NCI-H1436 (cell line): Measurements from ENCODE around the gene HDAC4.
A peak's percentile ranks its signal among the peaks of the same experiment; 100 is the strongest.

ENCODE experiments used
- DNase-seq: peaks from one replicate; lab custom pipeline; 2025; lab: John Stamatoyannopoulos, UW

HDAC4 gene

GRCh38 chr2:239383759-239384156, 17.1 kb downstream of the HDAC4 start:
- DNase-seq = no peak

- no peak for DNase-seq
Observed at GRCh38 chr2:239383036-239383758, 17.6 kb downstream of the HDAC4 start.

- no peak for DNase-seq
Observed at GRCh38 chr2:239382384-239382880, 18.4 kb downstream of the HDAC4 start.

GRCh38 chr2:239381709-239382134, 19.1 kb downstream of the HDAC4 start:
- no peak for DNase-seq

GRCh38 chr2:239380831-239381708, 19.8 kb downstream of the HDAC4 start:
- no peak for DNase-seq

- DNase-seq = no peak
Observed at GRCh38 chr2:239379641-239380170, 21.1 kb downstream of the HDAC4 start.

GRCh38 chr2:239378918-239379640, 21.7 kb downstream of the HDAC4 start:
- no peak for DNase-seq

- no peak for DNase-seq
Observed at GRCh38 chr2:239378021-239378917, 22.6 kb downstream of the HDAC4 start.

- no peak for DNase-seq
Observed at GRCh38 chr2:239377591-239377990, 23.2 kb downstream of the HDAC4 start.

GRCh38 chr2:239376942-239377531, 23.8 kb downstream of the HDAC4 start:
- no peak for DNase-seq

GRCh38 chr2:239376351-239376750, 24.5 kb downstream of the HDAC4 start:
- no peak for DNase-seq

- DNase-seq = no peak
Observed at GRCh38 chr2:239375278-239376061, 25.4 kb downstream of the HDAC4 start.

GRCh38 chr2:239374896-239375277, 25.9 kb downstream of the HDAC4 start:
- no peak for DNase-seq

- DNase-seq = peak; percentile 30
Observed at GRCh38 chr2:239372835-239373234, 28.0 kb downstream of the HDAC4 start.

GRCh38 chr2:239371726-239372686, 28.8 kb downstream of the HDAC4 start:
- no peak for DNase-seq

GRCh38 chr2:239370876-239371725, 29.7 kb downstream of the HDAC4 start:
- no peak for DNase-seq

- no peak for DNase-seq
Observed at GRCh38 chr2:239370403-239370802, 30.4 kb downstream of the HDAC4 start.
